T-cell (primary cell): ENCODE data around the gene DOLK. TPM values are rescaled to one million over a fixed set of nuclear protein-coding genes. Genes with fewer than 3 reads are reported as not detected.
"Not testable (repeated sequence)": the region's sequence is repeated elsewhere in the genome, so short reads cannot be mapped to it uniquely, and the experiment has no call there.

Source experiments
- ATAC-seq, 4 experiments: fragments of 200-7000 bp in 3 of 4; fragments of 150-1000 bp in 1 of 4; cut with Tn5 transposase; replicated peaks in 1 of 4; 1 replicate in 3 of 4; 2 replicates in 1 of 4; pipeline ENCODE4 v1.10.0; 2021; ENCODE audit warnings: moderate library complexity in 3 of 4, mild to moderate bottlenecking in 2 of 4, moderate number of reproducible peaks in 1 of 4
- CTCF ChIA-PET, 2 donors: fragments of 300-600 bp; sonication (Branson Sonifier 250); formaldehyde crosslinking; loops; one replicate each; lab custom pipeline; 2022; ENCODE audit warnings: antibody characterized with exemption in 2 of 2; lab: Charles Lee
- POLR2A ChIA-PET, 2 donors: fragments of 300-600 bp; sonication (Branson Sonifier 250); formaldehyde crosslinking; loops; one replicate each; lab custom pipeline; 2022; ENCODE audit warnings: antibody characterized with exemption in 2 of 2; lab: Charles Lee
- DNase-seq, 35 experiments: peaks; one replicate each; pipeline versions ENCODE4 v3.0.0 to v3.0.0-alpha.2; 2013 to 2023
- H3K27ac ChIP-seq: one replicate; pipeline ENCODE4 v1.5.1; 2013; ENCODE audit warnings: low read length
- H3K27me3 ChIP-seq, 2 experiments: replicated peaks in 1 of 2; 1 replicate in 1 of 2; 2 replicates in 1 of 2; pipeline versions ENCODE4 v1.6.1 to v1.7.0; 2013; ENCODE audit warnings: low read length in 1 of 2, mixed read lengths in 1 of 2; ENCODE audit not compliant: control insufficient read depth in 2 of 2, insufficient read depth in 2 of 2; ENCODE audit errors: extremely low read depth in 1 of 2
- H3K36me3 ChIP-seq, 2 donors: 1 replicate in 1 of 2; 2 replicates in 1 of 2; pipeline versions ENCODE4 v1.6.1 to v1.7.0; 2013; ENCODE audit warnings: low read length in 1 of 2; ENCODE audit not compliant: control insufficient read depth in 2 of 2, insufficient read depth in 1 of 2; ENCODE audit errors: extremely low read depth in 1 of 2
- H3K4me1 ChIP-seq, 2 experiments: 1 replicate in 1 of 2; 2 replicates in 1 of 2; pipeline versions ENCODE4 v1.6.1 to v1.7.0; 2013; ENCODE audit warnings: low read length in 2 of 2, mixed read lengths in 1 of 2; ENCODE audit not compliant: insufficient read depth in 2 of 2, control insufficient read depth in 1 of 2; ENCODE audit errors: extremely low read depth in 1 of 2
- H3K4me3 ChIP-seq, 2 donors: 1 replicate in 1 of 2; 2 replicates in 1 of 2; pipeline versions ENCODE4 v1.5.1 to v1.7.0; 2013; ENCODE audit warnings: mild to moderate bottlenecking in 2 of 2, low read length in 1 of 2, moderate library complexity in 1 of 2; ENCODE audit not compliant: control insufficient read depth in 1 of 2; ENCODE audit errors: extremely low read depth in 1 of 2
- H3K9me3 ChIP-seq: 2 replicates; pipeline ENCODE4 v1.7.0; 2013
- H3K27ac Mint-ChIP-seq, 2 donors: one replicate each; pipeline ENCODE4 v1.8.0; 2020 to 2021; ENCODE audit warnings: mild to moderate bottlenecking in 2 of 2, mixed read lengths in 2 of 2
- H3K27me3 Mint-ChIP-seq, 2 donors: one replicate each; pipeline ENCODE4 v1.8.0; 2021 to 2022; ENCODE audit warnings: mixed read lengths in 2 of 2
- H3K36me3 Mint-ChIP-seq: one replicate; pipeline ENCODE4 v1.8.0; 2021; ENCODE audit warnings: mixed read lengths
- H3K4me1 Mint-ChIP-seq, 3 donors: one replicate each; pipeline ENCODE4 v1.8.0; 2020 to 2022; ENCODE audit warnings: mixed read lengths in 3 of 3, mild to moderate bottlenecking in 1 of 3
- H3K4me3 Mint-ChIP-seq, 3 donors: one replicate each; pipeline ENCODE4 v1.8.0; 2020 to 2022; ENCODE audit warnings: mild to moderate bottlenecking in 3 of 3, mixed read lengths in 3 of 3, moderate library complexity in 3 of 3
- H3K9me3 Mint-ChIP-seq, 3 donors: one replicate each; pipeline ENCODE4 v1.8.0; 2020 to 2022; ENCODE audit warnings: mixed read lengths in 3 of 3
- WGBS: methylation state at CpG from one replicate; pipeline ENCODE4 v1.1.5; 2013; ENCODE audit warnings: missing lambda C conversion rate; ENCODE audit not compliant: insufficient coverage; 5-methylcytosine and 5-hydroxymethylcytosine counted together
- total RNA-seq, 35 experiments: library from RNA in 6 of 35; stranded (reverse) in 6 of 35; fragments of 120-200 nt in 1 of 35; gene quantifications; one replicate each; pipeline versions ENCODE4 v1.2.1 to v1.2.4 and lab custom pipeline; 2013 to 2026

Gene DOLK
- total RNA-seq, 5 donors from 2014 or later (not counting 1 experiment from before 2014, with no cell fraction given): 5.4 to 11.6 (median 10.0) TPM

- no peak overlapping the region for H3K27ac ChIP-seq
- H3K27me3 Mint-ChIP-seq: no peaks in the 10 kb centered on the region
- peaks cover 64% of the 10 kb centered on the region for H3K36me3 Mint-ChIP-seq
- H3K27me3 ChIP-seq: no peaks in the 10 kb centered on the region
- no peak overlapping the region for H3K27ac Mint-ChIP-seq
- CTCF ChIA-PET: no interaction called here
- peaks cover 19 to 80% of the 10 kb centered on the region in 2 donors for H3K36me3 ChIP-seq
- no peaks in the 10 kb centered on the region for H3K9me3 ChIP-seq
- H3K9me3 Mint-ChIP-seq: no peaks in the 10 kb centered on the region
- DNase-seq (no peak), ATAC-seq (no peak)
- H3K4me3 ChIP-seq: no peak overlapping the region
- no peaks in the 10 kb centered on the region for H3K4me1 Mint-ChIP-seq
- no CpG with 5 or more reads among the region's 3 CpGs for WGBS
- no peak overlapping the region for H3K4me3 Mint-ChIP-seq
- H3K4me1 ChIP-seq: no peaks in the 10 kb centered on the region
- POLR2A ChIA-PET: no interaction called here
Observed at GRCh38 chr9:128979111-128979510, 31.7 kb upstream of the DOLK start.

- POLR2A ChIA-PET: interaction anchor here in 1 of 2 donors (0.6 kb wide), 1 partner anchor 280 kb away, joined by 6 read pairs; no protein-coding TSS in a partner anchor
- Mint-ChIP-seq H3K4me3 (no peak overlapping the region), H3K36me3 (peaks cover 63% of the 10 kb centered on the region), H3K27me3 (no peaks in the 10 kb centered on the region), H3K9me3 (no peaks in the 10 kb centered on the region), H3K27ac (no peak overlapping the region), H3K4me1 (no peaks in the 10 kb centered on the region)
- no peak for DNase-seq
- H3K9me3 ChIP-seq: no peaks in the 10 kb centered on the region
- CTCF ChIA-PET: no interaction called here
- no peak for ATAC-seq
- no peaks in the 10 kb centered on the region for H3K4me1 ChIP-seq
- no CpG with 5 or more reads among the region's 4 CpGs for WGBS
- no peaks in the 10 kb centered on the region for H3K27me3 ChIP-seq
- H3K27ac ChIP-seq: no peak overlapping the region
- H3K36me3 ChIP-seq: peaks cover 14 to 78% of the 10 kb centered on the region in 2 donors
- H3K4me3 ChIP-seq: no peak overlapping the region
Observed at GRCh38 chr9:128972956-128973355, 25.6 kb upstream of the DOLK start.

DNA sequence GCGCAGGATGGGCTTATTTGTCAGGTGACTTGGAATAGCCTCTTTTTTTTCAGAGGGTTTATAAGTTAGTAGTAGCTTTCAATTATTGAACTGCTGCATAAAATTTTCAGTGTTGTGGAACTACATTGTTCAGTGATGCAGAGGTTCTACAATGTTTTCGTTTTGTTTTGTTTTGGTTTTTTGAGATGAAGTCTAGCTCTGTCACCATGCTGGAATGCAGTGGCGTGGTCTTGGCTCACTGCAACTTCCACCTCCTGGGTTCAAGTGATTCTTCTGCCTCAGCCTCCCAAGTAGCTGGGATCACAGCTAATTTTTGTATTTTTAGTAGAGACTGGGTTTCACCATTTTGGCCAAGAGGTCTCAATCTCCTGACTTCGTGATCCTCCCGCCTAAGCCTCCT, 22.1 kb upstream of the DOLK start:
- Mint-ChIP-seq H3K9me3 (no peaks in the 10 kb centered on the region), H3K4me1 (no peaks in the 10 kb centered on the region), H3K27me3 (no peaks in the 10 kb centered on the region), H3K36me3 (peaks cover 56% of the 10 kb centered on the region), H3K27ac (no peak overlapping the region), H3K4me3 (no peak overlapping the region)
- Histone ChIP-seq H3K27ac (no peak overlapping the region), H3K36me3 (peaks cover 0 to 71% of the 10 kb centered on the region in 2 donors), H3K4me3 (no peak overlapping the region), H3K4me1 (no peaks in the 10 kb centered on the region), H3K27me3 (no peaks in the 10 kb centered on the region), H3K9me3 (no peaks in the 10 kb centered on the region)
- ATAC-seq (no peak), DNase-seq (no peak)
- CTCF ChIA-PET: no interaction called here
- POLR2A ChIA-PET: no interaction called here
- WGBS: 100% methylated on average over 4 of the region's 5 CpGs

DNA sequence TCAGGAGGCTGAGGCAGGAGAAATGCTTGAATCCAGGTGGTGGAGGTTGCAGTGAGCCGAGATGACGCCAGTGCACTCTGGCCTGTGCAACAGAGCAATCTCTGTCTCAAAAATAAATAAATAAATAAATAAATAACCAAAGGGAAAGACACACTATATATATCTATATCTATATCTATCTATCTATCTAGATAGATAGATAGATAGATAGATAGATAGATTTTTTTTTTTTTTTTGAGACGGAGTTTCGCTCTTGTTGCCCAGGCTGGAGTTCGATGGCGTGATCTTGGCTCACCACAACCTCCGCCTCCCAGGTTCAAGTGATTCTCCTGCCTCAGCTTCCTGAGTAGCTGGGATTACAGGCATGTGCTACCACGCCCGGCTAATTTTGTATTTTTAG, 14.0 kb upstream of the DOLK start:
- H3K27me3 Mint-ChIP-seq, H3K27me3 ChIP-seq, H3K4me1 Mint-ChIP-seq, ATAC-seq, H3K27ac Mint-ChIP-seq, H3K4me3 ChIP-seq, DNase-seq, H3K9me3 ChIP-seq, H3K9me3 Mint-ChIP-seq, H3K27ac ChIP-seq, H3K4me3 Mint-ChIP-seq, H3K4me1 ChIP-seq: not testable (repeated sequence)
- peaks cover 0 to 58% of the 10 kb centered on the region in 2 donors for H3K36me3 ChIP-seq
- ChIA-PET POLR2A (interaction anchor here in 1 of 2 donors (0.7 kb wide), 1 partner anchor 376 kb away, joined by 4 read pairs; no protein-coding TSS in a partner anchor), CTCF (interaction anchor here in 1 of 2 donors (0.7 kb wide), 1 partner anchor 156 kb away, joined by 4 read pairs; no protein-coding TSS in a partner anchor)
- no CpG with 5 or more reads among the region's 9 CpGs for WGBS
- peaks cover 42% of the 10 kb centered on the region for H3K36me3 Mint-ChIP-seq

- H3K4me3 Mint-ChIP-seq: peak overlapping the region; percentile 96 to 99 (median 96)
- WGBS: 0% methylated on average over 20 of the region's 20 CpGs
- Histone ChIP-seq H3K27ac (peak overlapping the region; percentile 69), H3K4me3 (peak overlapping the region; percentile 80 to 98), H3K9me3 (no peaks in the 10 kb centered on the region), H3K27me3 (no peaks in the 10 kb centered on the region), H3K36me3 (peaks cover 6 to 19% of the 10 kb centered on the region in 2 donors), H3K4me1 (peaks cover 10 to 29% of the 10 kb centered on the region in 2 experiments)
- CTCF ChIA-PET: no interaction called here
- H3K36me3 Mint-ChIP-seq: peaks cover 9% of the 10 kb centered on the region
- ATAC-seq: no peak
- no peak for DNase-seq
- H3K4me1 Mint-ChIP-seq: peaks cover 25 to 36% (median 35%) of the 10 kb centered on the region in 3 donors
- H3K27me3 Mint-ChIP-seq: no peaks in the 10 kb centered on the region
- no peaks in the 10 kb centered on the region for H3K9me3 Mint-ChIP-seq
- H3K27ac Mint-ChIP-seq: peak overlapping the region; percentile 93 to 97
- POLR2A ChIA-PET: no interaction called here
Observed at GRCh38 chr9:128947277-128947526, 201 bp downstream of the DOLK start.

DNA sequence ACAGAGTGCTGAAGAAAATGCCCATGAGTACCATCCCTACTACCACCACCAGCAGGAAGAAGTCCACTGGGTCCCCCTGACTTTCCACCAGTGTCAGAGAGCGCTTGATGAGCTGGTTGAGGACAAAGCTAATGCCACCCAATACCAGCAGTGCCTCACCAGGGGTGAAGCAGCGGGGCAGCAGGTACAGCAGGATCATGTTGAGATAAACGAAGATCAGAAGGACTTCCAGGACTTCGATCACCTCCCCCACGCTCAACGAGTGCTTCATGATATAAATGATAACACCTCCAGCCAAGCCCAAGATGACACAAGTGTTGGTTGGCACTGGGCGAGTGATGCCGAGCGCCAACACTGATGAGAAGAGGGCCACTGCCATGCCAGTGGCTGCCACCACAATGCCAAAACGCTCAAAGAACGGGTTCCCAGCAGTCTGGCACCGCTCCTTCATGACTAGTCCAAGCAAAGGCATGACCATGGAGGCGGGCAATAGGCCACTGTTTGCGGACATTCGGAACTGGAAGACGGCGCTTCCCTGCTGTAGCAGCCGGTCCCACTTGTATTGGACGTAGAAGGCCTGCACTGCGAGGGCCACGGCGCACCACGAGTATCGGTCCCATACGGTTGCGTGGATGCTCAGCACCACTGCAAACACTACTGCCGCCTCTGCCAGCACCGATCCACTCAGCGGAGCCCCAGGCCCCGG, 679 bp downstream of the DOLK start:
- ChIA-PET POLR2A (no interaction called here), CTCF (no interaction called here)
- 37% methylated on average over 24 of the region's 30 CpGs for WGBS
- Mint-ChIP-seq H3K27me3 (no peaks in the 10 kb centered on the region), H3K36me3 (peaks cover 9% of the 10 kb centered on the region), H3K4me1 (peaks cover 25 to 36% (median 35%) of the 10 kb centered on the region in 3 donors), H3K4me3 (peak overlapping the region; percentile 96 to 99 (median 96)), H3K27ac (peak overlapping the region; percentile 93 to 97), H3K9me3 (no peaks in the 10 kb centered on the region)
- peak; percentile 13 to 29 (median 18) for ATAC-seq
- Histone ChIP-seq H3K4me3 (peak overlapping the region; percentile 80 to 98), H3K36me3 (peaks cover 6 to 17% of the 10 kb centered on the region in 2 donors), H3K27me3 (no peaks in the 10 kb centered on the region), H3K9me3 (no peaks in the 10 kb centered on the region), H3K4me1 (peaks cover 10 to 29% of the 10 kb centered on the region in 2 experiments), H3K27ac (peak overlapping the region; percentile 69)
- DNase-seq: peak in 5 of 35 experiments; percentile 5 to 17 (median 16)
